Right ventricle myocardium superior (tissue), 1 donor: ENCODE results near the gene LUZP4. TPM values are rescaled to one million over a fixed set of nuclear protein-coding genes. Genes with fewer than 3 reads are reported as not detected.
"Not testable (repeated sequence)": the region's sequence is repeated elsewhere in the genome, so short reads cannot be mapped to it uniquely, and the experiment has no call there.

Source experiments
- ATAC-seq: fragments of 200-7000 bp; cut with Tn5 transposase; one replicate; pipeline ENCODE4 v1.9.1; 2020; ENCODE audit warnings: mild to moderate bottlenecking; ENCODE audit not compliant: poor library complexity
- DNase-seq: peaks from one replicate; pipeline ENCODE4 v3.0.0-alpha.2; 2020
- intact Hi-C: fragments of 100-400 bp; cut with DNase I; formaldehyde crosslinking; loops from one replicate; pipeline ENCODE4 v1.11.2; 2022
- long read RNA-seq: library from polyadenylated mRNA; unstranded; transcript quantifications from one replicate; pipeline ENCODE4 v2.0.0, GENCODE V29; 2021
- total RNA-seq: library from RNA; stranded (reverse); fragmentation: NEBNext Ultra II Directional; extraction: Animal tissue kit (Norgen Biotek cat#: 25700); gene quantifications from one replicate; pipeline ENCODE4 v1.2.1, GENCODE V29; 2021
- donor health status: DM: no; HTN: yes; CAD: no; lungs with severe emphysema.

The LUZP4 gene, protein sequence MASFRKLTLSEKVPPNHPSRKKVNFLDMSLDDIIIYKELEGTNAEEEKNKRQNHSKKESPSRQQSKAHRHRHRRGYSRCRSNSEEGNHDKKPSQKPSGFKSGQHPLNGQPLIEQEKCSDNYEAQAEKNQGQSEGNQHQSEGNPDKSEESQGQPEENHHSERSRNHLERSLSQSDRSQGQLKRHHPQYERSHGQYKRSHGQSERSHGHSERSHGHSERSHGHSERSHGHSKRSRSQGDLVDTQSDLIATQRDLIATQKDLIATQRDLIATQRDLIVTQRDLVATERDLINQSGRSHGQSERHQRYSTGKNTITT
- total RNA-seq: not detected
- long read RNA-seq: 0 reads

- ATAC-seq: no peak
- no peak for DNase-seq
- intact Hi-C loops: no loop called here
These were observed at the start of gene LUZP4 for GRCh38 chrX:115289465-115289864. TSS of gene LUZP4 (plus strand) at chrX:115289715. CDS start at chrX:115289760, 45 bp downstream.

DNA sequence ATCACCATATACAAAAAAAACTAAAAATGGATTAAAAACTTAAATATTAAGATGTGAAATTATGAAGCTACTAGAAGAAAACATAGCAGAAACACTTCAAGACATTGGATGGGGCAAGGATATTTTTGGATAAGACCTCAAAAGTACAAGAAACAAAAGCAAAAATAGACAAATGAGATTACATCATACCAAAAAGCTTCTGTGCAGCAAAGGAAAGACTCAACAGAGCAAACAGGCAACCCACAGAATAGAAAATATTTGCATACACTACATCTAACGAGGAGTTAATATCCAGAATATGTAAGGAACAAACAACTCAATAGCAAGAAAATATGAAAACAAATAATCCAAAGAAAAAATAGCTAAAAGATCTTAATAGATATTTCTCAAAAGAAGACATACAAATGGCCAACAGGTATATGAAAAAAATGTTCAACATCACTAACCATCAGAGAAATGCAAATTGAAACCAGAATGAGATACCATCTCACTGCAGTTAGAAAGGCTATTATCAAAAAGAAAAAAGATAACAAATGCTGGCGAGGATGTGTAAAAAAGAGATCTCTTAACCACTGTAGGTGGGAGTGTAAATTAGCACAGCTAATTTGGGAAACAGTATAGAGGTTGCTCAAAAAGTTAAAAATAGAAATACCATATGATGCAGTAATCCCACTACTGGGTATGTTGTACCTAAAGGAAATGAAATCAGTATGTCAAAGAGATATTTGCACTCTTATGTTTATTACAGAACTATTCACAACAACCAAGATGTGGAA lies 37.9 kb upstream of the LUZP4 start:
- intact Hi-C loops: no loop called here
- DNase-seq (no peak), ATAC-seq (no peak)

GRCh38 chrX:115255003-115255402 lies 34.5 kb upstream of the LUZP4 start:
- DNase-seq: no peak
- ATAC-seq: no peak
- intact Hi-C loops: no loop called here

- DNase-seq (no peak), ATAC-seq (no peak)
- intact Hi-C loops: no loop called here
These were observed 31.8 kb upstream of the LUZP4 start for GRCh38 chrX:115257711-115258110.

DNA sequence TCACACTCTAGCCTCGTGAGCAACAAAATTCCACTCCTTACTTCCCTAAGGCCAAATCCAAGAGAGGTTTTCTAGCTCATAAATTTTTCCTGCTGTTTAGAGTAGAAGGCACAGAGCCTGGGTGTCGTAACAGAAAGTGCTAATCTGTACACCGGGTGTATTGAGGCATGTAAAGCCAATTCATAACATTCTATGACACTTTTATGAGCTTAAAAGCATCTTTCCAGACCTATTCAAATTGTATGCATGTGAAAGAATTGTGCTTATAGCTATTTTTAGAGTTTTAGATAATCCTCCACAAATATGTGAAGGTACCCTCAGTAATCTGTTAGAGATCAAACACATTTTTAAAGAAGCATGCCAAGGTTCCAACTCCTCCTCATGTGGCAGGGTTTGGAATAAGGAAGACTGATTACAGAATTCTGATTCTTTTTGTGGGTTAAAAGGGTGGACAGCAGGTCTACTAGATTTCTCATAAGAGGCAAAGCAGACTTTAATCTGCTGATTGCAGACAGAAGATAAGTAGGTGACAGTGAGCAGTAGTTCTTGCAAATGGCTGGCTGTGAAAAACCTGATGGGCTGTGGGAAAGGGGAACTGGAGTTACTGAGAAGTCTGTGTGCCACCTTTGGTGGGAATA lies 30.2 kb upstream of the LUZP4 start:
- no peak for ATAC-seq
- intact Hi-C loops: no loop called here

GRCh38 chrX:115260330-115260729 lies 29.2 kb upstream of the LUZP4 start:
- DNase-seq (no peak), ATAC-seq (no peak)
- intact Hi-C loops: no loop called here

More for the DNA sequence above, 30.2 kb upstream of the LUZP4 start:
- no peak for DNase-seq

- DNase-seq (no peak), ATAC-seq (no peak)
- intact Hi-C loops: no loop called here
These were observed 28.4 kb upstream of the LUZP4 start for GRCh38 chrX:115261148-115261547.

GRCh38 chrX:115264009-115264408 lies 25.5 kb upstream of the LUZP4 start:
- no peak for ATAC-seq
- DNase-seq: no peak

DNA sequence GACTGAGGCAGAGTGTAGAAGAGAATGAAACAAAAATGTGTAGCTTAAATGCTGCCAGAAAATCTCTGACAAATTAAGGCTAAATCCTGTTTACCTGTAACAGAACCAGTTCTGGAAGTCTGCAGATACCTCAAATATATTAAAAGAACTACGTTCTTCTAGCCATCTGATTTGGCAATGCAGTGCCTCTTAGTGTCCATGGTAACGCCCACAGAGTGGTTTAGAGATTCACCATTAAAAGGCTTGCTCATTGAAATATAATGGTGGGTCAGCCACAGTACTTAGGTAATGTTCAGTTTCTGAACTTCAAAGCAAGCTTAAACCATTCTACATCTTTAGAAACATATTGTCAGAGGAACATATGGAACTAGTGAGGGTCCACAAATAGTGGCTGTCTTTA lies 23.2 kb upstream of the LUZP4 start:
- DNase-seq (no peak), ATAC-seq (no peak)
- intact Hi-C loops: no loop called here

More at GRCh38 chrX:115264009-115264408, 25.5 kb upstream of the LUZP4 start:
- intact Hi-C loops: no loop called here

DNA sequence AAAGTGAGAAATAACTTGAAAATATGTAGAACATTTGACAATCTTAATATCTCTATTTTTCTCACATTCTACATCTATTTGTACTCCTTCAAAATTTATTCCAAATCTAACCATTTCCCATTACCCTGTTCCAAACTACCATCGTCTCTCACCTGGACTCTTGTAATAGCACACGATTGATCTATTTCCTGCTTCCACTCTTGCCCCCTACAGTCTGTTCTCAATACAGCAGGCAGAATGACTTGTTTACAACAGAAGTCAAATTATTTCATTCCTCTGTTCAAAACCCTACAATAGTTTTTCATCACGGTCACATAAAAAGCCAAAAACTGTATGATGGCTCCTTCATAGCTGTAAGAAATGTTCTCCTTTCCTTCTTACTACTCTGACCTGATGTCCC lies 21.1 kb upstream of the LUZP4 start:
- DNase-seq (no peak), ATAC-seq (no peak)
- intact Hi-C loops: no loop called here

GRCh38 chrX:115269051-115269683 lies 20.3 kb upstream of the LUZP4 start:
- DNase-seq (no peak), ATAC-seq (no peak)
- intact Hi-C loops: no loop called here

GRCh38 chrX:115284877-115285276 lies 4.6 kb upstream of the LUZP4 start:
- intact Hi-C loops: no loop called here
- no peak for ATAC-seq
- DNase-seq: no peak

DNA sequence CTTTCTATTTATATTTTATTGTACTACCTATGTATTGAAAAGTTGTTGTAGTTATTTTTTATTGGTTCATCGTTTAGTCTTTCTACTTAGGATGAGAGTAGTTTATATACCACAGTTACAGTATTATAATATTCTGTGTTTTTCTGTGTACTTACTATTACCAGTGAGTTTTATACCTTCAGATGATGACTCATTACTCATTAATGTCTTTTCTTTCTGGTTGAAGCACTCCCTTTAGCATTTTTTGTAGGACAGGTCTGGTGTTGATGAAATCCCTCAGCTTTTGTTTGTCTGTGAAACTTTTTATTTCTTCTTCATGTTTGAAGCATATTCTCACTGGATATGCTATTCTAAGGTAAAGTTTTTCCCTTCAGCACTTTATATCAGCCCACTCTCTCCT lies 7.7 kb downstream of the LUZP4 start:
- DNase-seq (no peak), ATAC-seq (no peak)
- intact Hi-C loops: no loop called here

DNA sequence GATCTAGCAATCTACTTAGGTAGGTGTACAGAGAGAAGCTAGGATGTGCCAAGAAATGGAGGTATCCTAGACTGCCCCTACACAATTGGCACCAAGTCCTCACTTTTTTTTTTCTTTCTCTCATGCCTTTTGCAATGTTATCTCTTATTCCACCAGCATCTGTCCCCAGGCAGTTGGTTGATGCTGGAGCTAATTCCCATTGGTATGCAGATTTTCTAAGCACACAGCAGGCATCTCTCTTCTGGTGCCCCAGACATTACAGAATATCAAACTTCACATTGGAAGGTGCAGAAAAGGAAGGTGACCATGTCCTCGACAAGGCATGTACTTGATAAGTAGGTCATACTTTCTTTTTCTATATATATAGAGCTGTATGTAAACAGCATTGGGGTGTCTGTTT lies 21.6 kb downstream of the LUZP4 start:
- DNase-seq: no peak
- intact Hi-C loops: no loop called here
- ATAC-seq: no peak

DNA sequence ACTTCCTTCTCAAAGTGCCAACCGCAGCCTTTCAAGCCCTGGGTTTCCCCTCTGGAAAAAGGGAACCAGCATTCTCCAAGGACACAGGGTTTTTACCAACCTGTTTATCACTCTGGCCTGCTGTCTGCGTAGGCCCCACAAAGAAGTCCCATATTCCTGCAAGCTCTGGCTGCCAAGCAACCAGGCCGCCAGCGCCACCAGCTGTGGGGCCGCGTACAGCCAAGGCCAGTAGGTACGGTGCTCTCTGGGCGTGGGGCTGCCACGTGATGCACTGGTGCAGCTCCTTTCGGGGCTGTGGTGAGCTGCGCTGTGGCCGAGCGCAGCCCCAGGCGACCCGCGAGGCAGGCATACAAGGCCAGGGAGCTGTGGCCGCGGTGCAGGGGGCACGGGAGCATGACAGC lies 22.1 kb downstream of the LUZP4 start:
- intact Hi-C loops: no loop called here
- DNase-seq (peak; percentile 40), ATAC-seq (peak; percentile 34)

- intact Hi-C loops: no loop called here
- DNase-seq (no peak), ATAC-seq (no peak)
These were observed 28.6 kb downstream of the LUZP4 start for GRCh38 chrX:115318139-115318538.

- DNase-seq (no peak), ATAC-seq (no peak)
- intact Hi-C loops: no loop called here
These were observed 32.9 kb downstream of the LUZP4 start for GRCh38 chrX:115322375-115322774.

- intact Hi-C loops: no loop called here
- peak; percentile 56 for DNase-seq
- no peak for ATAC-seq
These were observed 34.7 kb downstream of the LUZP4 start for GRCh38 chrX:115324194-115324593.

DNA sequence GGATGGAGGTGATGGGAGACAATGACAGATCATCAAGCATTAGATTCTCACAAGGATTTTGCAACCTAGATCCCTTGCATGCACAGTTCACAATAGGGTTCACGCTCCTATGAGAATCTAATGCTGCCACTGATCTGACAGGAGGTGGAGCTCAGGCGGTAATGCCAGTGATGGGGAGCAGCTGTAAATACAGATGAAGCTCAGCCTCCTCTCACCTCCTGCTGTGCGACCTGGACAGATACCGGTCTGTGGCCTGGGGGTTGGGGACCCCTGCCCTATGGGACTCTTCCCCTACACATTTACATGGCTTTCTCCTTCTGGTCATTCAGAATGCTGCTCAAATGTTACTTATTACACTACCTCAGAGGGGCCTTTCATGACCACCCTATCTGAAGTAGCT lies 39.8 kb downstream of the LUZP4 start:
- not testable (repeated sequence) for DNase-seq, ATAC-seq
- intact Hi-C loops: loop anchor here (5.0 kb wide), 1 partner anchor 363 kb away; no protein-coding TSS in a partner anchor
